ENCODE measurements around the gene CTRB1.
"Not testable (repeated sequence)": the region's sequence is repeated elsewhere in the genome, so short reads cannot be mapped to it uniquely, and the experiment has no call there.

The CTRB1 gene

DNA sequence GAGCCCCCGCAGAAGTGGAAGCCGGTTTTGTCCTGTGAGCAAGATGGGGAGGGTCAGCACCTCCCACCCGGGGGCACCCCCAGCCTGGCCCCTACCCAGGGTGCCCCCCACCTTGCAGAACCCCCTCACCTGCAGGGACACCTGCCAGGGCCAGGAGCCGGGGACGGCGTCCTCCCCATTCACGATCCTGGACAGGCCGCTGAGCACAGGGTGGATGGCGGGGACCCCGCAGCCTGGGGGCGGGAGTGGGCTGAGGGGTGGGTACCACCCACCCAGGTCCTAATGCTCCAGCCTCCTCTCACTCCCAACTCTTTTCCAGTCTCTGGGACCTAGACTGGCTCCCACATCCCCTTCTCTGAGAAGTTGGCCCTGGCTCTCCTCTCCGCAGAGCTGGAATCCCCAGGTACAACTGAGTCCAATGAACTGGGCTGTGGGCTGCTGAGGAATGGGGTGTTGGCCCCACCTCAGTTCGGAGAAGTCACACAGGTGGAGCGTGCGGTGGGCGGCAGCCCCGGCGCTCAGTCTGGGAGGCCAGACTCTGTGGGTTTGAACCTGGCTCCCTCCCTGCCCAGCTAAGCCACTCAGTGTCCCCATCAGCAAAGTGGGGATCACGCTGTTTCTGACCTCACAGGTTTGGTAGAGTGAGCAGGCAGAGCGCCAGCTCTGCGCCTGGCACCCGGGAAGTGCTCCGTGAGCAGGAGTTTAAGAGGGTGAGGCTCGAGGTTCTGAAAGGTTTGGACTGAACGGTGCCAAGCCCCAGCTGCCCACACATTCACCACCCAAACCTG is 12.6 kb upstream of the CTRB1 start:
- DNase-seq (ENCODE audit: low read depth), result not testable (repeated sequence)

DNA sequence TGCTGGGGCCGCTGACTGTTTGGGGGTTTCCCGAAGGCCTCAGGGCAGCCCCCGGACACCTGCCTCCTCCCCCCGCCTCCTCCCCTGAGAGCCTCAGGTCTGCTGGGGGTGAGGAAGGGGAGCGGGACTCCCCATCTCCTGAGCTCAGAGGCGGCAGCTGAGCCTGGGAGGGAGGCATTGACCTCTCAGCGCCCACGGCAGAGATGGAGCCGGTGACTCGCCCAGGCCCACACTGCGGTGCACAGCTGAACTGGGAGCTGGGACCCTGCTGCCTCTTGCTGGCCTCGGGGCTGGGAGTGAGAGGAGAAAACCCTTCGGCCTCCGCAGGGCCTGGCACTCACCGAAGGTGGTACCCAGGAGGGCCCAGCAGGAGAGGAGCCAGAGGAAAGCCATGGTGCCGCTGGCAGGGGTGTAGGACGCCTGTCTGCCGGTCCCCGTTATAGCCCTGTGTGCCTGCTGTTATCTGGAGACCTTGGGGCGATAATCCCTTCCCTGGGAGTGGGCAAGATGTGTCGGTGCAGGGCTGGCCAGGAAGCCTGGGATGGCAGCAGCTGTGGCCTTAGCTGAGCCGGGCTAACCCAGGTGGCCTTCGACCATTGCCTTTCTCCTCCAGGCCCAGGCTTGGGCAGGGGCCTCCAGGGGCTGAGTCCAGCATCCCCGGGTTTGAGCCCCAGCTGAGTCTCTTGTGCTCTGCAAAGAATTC is 11.9 kb upstream of the CTRB1 start, which contains the start of gene CTRB2:
Gene CTRB2, minus strand, starts transcription at position 413 of the 703 bp plus-strand sequence. Its CDS starts 20 bp downstream, at position 393.
- TF ChIP-seq, protein P1, sequence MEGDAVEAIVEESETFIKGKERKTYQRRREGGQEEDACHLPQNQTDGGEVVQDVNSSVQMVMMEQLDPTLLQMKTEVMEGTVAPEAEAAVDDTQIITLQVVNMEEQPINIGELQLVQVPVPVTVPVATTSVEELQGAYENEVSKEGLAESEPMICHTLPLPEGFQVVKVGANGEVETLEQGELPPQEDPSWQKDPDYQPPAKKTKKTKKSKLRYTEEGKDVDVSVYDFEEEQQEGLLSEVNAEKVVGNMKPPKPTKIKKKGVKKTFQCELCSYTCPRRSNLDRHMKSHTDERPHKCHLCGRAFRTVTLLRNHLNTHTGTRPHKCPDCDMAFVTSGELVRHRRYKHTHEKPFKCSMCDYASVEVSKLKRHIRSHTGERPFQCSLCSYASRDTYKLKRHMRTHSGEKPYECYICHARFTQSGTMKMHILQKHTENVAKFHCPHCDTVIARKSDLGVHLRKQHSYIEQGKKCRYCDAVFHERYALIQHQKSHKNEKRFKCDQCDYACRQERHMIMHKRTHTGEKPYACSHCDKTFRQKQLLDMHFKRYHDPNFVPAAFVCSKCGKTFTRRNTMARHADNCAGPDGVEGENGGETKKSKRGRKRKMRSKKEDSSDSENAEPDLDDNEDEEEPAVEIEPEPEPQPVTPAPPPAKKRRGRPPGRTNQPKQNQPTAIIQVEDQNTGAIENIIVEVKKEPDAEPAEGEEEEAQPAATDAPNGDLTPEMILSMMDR (conservative IDR thresholded peaks at IDR 0.05; ENCODE audit: low read depth, low read length), result no peak
- no peak within 1 kb of the TSS for H3K4me3 ChIP-seq (ENCODE audit: low read length)
- DNase-seq (ENCODE audit: low read depth), result no peak

More for the DNA sequence above, 12.6 kb upstream of the CTRB1 start:
- H3K4me3 ChIP-seq (ENCODE audit: low read length), result not testable (repeated sequence)

DNA sequence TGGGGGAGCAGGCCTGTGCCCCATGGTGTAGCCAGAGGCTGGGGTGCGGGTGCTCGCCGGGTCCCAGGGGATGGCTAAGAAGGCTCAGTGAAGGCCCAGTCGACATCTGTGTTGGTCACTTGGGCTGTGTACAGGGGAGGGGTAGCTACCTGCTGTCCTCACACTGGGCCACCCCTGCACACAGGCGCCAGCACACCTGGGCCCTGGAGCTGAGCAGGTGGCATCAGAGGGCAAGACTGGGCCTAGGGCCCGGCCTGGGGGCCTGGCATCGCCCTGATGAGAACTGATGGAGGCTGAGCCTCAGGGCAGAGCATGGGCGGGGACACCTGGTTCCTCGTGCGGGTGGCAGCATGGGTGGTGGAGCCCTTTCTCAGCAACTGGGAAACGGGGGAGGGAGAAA is 11.0 kb upstream of the CTRB1 start:
- DNase-seq (ENCODE audit: low read depth), result no peak
- H3K4me3 ChIP-seq (ENCODE audit: low read length), result no peak overlapping the region
- TF ChIP-seq, protein P1 (conservative IDR thresholded peaks at IDR 0.05; ENCODE audit: low read depth, low read length), result no peak

DNA sequence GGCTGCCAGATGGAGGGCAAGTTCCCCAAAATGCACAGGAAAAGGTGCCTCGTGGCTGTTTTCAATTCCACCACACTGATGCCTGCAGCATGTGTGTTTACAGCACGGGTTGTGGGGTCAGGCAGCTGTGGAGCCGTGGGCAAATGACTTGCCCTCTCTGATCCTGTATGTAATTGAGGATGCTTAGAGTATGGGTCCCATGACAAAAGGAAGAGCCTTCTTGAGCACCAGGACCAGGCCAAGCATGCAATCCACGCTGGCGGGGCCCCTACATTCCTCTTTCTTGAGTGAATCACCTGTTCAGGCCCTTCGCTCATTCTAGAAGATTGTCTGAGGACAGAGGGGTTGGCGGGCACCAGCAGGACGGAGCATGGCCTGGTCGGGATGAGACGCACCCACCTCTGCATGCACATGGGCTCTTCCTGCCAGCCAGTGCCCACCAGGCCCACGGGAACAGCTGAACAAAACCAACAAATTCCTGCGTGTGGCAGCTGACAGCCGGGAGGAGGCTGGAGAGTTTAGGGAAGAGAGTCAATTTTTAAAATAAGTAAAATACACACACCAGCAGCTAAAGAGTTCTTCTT is 10.5 kb upstream of the CTRB1 start:
- TF ChIP-seq, protein P1 (conservative IDR thresholded peaks at IDR 0.05; ENCODE audit: low read depth, low read length), result no peak
- DNase-seq (ENCODE audit: low read depth), result no peak
- no peak overlapping the region for H3K4me3 ChIP-seq (ENCODE audit: low read length)

DNA sequence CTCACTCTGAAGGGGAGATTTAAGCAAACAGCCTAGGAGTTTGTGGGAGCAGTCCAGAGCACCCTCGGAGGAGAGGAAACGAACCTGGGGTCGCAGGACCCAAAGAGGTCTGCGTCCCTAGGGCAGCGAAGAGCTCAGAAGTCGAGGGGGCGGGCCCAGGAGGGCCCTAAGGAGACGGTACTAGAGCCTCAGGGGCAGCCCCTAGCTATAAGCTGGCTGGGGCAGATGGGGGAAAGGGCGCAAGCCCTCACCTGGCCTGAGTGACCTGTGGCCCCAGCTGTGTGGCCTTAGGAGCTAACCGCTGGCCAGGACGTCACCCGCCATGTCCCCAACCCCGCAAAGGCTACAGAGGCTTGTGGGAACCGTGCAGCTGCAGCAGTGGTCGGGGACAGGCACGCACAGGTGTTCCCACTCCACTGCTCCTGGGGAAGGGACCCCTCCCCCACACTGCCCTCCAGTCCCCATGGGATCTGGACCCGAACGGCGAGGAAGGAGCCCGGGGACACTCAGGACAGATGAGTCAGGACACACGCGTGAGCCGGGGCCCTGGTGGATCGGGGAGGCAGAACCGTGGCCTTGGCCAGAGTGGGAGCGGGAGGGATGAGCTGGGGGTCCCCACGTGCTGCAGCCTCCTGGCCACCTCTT is 9.8 kb upstream of the CTRB1 start:
- TF ChIP-seq, protein P1 (conservative IDR thresholded peaks at IDR 0.05; ENCODE audit: low read depth, low read length), result no peak
- no peak for DNase-seq (ENCODE audit: low read depth)
- no peak overlapping the region for H3K4me3 ChIP-seq (ENCODE audit: low read length)

DNA sequence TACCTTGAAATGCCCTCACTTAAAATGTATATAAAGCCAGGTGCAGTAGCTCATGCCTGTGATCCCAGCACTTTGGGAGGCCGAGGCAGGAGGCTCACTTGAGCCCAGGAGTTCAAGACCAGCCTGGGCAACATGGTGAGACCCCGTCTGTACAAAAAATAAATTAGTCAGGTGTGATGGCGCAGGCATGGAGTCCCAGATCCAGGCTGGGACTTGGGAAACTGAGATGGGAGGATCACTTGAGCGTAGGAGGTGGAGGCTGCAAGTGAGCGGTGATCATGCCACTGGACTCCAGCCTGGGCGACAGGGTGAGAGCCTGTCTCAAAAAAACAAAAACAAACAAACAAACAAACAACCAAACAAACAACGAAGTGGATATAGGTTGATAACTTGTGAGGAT is 9.3 kb upstream of the CTRB1 start:
- H3K4me3 ChIP-seq (ENCODE audit: low read length); DNase-seq (ENCODE audit: low read depth): not testable (repeated sequence)

DNA sequence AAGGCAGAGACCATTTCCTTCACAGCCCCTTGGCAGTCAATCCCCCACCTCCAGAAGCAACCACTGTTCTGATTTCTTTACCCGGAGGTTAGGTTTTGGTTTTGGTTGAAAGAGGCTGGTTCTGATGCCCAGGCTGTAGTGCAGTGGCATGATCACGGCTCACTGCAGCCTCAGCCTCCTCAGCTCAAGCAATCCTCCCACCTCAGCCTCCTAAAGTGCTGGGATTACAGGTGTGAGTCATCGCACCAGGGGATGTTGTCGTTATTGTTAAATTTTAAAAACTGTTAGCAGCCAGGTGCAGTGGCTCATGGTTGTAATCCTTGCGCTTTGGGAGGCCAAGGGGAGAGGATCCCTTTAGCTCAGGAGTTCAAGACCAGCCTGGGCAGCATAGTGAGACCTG is 8.8 kb upstream of the CTRB1 start:
- TF ChIP-seq, protein P1 (conservative IDR thresholded peaks at IDR 0.05; ENCODE audit: low read depth, low read length), result no peak
- no peak overlapping the region for H3K4me3 ChIP-seq (ENCODE audit: low read length)
- no peak for DNase-seq (ENCODE audit: low read depth)

DNA sequence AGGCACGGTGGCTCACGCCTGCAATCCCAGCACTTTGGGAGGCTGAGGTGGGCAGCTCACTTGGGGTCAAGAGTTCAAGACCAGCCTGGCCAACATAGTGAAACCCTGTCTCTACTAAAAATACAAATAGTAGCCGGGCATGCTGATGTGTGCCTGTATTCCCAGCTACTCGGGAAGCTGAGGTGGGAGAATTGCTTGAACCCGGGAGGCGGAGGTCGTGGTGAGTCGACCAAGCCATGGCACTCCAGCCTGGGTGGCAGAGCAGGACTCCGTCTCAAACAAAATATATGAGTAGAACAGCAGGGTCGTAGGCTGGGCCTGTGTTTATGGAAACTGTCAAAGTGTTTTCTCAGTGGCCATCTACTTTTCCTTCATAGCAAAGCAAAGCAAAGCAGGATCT is 7.5 kb upstream of the CTRB1 start:
- not testable (repeated sequence) for DNase-seq (ENCODE audit: low read depth); H3K4me3 ChIP-seq (ENCODE audit: low read length)

Measured in retinal pigment epithelial cell (primary cell).